Measurements from ENCODE around the gene MDM4. TPM values are rescaled to one million over a fixed set of nuclear protein-coding genes. Genes with fewer than 3 reads are reported as not detected.

Gene MDM4
- total RNA-seq, 4 donors from 2014 or later, result 15.1 to 44.0 (median 28.9) TPM

DNA sequence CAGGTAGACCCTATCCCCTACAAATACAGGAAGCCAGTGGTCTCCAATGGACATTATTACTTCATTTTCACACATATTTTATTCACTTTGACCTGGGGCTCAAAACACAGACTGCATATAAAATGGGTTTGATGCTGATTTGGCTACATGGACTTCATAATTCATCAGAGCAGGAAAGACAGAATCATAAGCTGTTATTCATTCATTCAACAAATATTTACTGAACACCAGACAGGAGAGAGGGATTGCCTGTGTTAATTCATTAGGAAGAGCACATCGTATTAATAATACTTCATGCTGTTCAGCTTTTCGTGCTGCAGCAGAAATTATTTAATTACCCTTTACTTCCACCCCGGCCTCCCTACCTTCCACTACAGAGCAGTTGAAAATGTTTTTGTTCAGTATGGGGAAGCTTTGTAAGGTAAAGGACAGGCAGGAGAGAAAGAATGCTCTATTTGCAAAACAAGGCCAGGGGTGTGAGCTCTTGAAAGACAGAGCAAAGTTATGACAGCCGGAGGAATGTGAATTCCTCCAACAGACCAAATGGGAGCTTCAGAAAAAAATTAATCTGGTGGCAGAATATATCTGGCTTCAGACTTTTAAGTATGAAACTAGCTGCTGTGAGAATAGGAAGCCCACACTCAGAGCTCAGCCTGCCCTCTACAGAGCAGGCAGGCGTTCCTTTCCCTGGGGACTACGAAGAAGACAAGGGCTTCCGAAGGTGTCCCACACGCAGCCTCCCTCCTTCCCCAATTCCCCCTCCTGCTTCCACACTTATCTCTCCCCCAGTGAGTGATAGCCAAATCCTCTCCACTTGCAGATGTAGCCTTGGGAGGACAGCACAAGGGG, 58.0 kb downstream of the MDM4 start:
- Histone ChIP-seq H3K9me3 (no peaks in the 10 kb centered on the region), H3K27me3 (no peaks in the 10 kb centered on the region), H3K4me3 (no peak overlapping the region), H3K4me1 (no peaks in the 10 kb centered on the region), H3K27ac (no peak overlapping the region), H3K36me3 (peaks cover 0 to 29% of the 10 kb centered on the region in 2 donors)
- in situ Hi-C loops (cut with MboI; ENCODE audit: low sequenced_read_pairs in 4 of 4) (loop anchor here in 1 of 4 donors (25.0 kb wide), 1 partner anchor 238 kb away; no protein-coding TSS in a partner anchor), intact Hi-C loops (cut with DNase I; ENCODE audit: low total_unique reads) (no loop called here)
- DNase-seq (no peak), ATAC-seq (no peak)
- TF ChIP-seq CTCF (IDR thresholded peaks at IDR 0.05 in 4 of 5, conservative IDR thresholded peaks at IDR 0.05 in 1 of 5) (no peak), POLR2A (IDR thresholded peaks at IDR 0.05) (no peak)

GRCh38 chr1:204574865-204575163, 58.6 kb downstream of the MDM4 start:
- no peak overlapping the region for H3K4me3 ChIP-seq
- H3K9me3 ChIP-seq, result no peaks in the 10 kb centered on the region
- ATAC-seq (no peak), DNase-seq (no peak)
- TF ChIP-seq CTCF (IDR thresholded peaks at IDR 0.05 in 4 of 5, conservative IDR thresholded peaks at IDR 0.05 in 1 of 5) (no peak), POLR2A (IDR thresholded peaks at IDR 0.05) (no peak)
- in situ Hi-C loops (cut with MboI; ENCODE audit: low sequenced_read_pairs in 4 of 4) (loop anchor here in 1 of 4 donors (25.0 kb wide), 1 partner anchor 237 kb away; no protein-coding TSS in a partner anchor), intact Hi-C loops (cut with DNase I; ENCODE audit: low total_unique reads) (no loop called here)
- H3K36me3 ChIP-seq, result peaks cover 0 to 29% of the 10 kb centered on the region in 2 donors
- H3K27ac ChIP-seq, result no peak overlapping the region
- no peaks in the 10 kb centered on the region for H3K27me3 ChIP-seq
- H3K4me1 ChIP-seq, result no peaks in the 10 kb centered on the region

GRCh38 chr1:204575221-204576190, 59.3 kb downstream of the MDM4 start:
- Histone ChIP-seq H3K27me3 (no peaks in the 10 kb centered on the region), H3K27ac (no peak overlapping the region), H3K4me1 (no peaks in the 10 kb centered on the region), H3K4me3 (no peak overlapping the region), H3K36me3 (peaks cover 0 to 29% of the 10 kb centered on the region in 2 donors), H3K9me3 (no peaks in the 10 kb centered on the region)
- ATAC-seq (no peak), DNase-seq (no peak)
- no peak for TF ChIP-seq POLR2A (IDR thresholded peaks at IDR 0.05)
- no peak for TF ChIP-seq CTCF (IDR thresholded peaks at IDR 0.05 in 4 of 5, conservative IDR thresholded peaks at IDR 0.05 in 1 of 5)
- intact Hi-C loops (cut with DNase I; ENCODE audit: low total_unique reads) (no loop called here), in situ Hi-C loops (cut with MboI; ENCODE audit: low sequenced_read_pairs in 4 of 4) (no loop called here)

DNA sequence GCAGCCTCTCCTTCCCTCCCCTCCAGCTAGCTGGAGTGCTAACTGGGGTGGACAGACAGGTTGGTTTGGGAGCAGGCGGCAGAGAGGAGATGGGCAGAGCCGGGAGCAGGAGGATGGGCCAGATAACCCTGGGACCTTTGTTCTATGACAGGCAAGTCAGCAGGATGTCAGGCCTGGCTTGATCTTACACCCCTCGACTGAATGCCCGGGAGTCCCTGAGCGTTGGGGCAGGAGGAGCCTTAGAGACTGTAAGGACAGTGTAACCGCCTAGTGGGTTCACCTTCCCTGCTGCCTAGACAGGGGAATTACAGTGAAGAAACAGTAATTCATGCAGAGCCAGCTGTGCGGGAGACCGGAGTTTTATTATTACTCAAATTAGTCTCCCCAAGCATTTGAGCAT, 60.2 kb downstream of the MDM4 start:
- no peak for TF ChIP-seq CTCF (IDR thresholded peaks at IDR 0.05 in 4 of 5, conservative IDR thresholded peaks at IDR 0.05 in 1 of 5)
- TF ChIP-seq POLR2A (IDR thresholded peaks at IDR 0.05), result no peak
- Histone ChIP-seq H3K36me3 (peaks cover 0 to 23% of the 10 kb centered on the region in 2 donors), H3K4me3 (no peak overlapping the region), H3K27ac (no peak overlapping the region), H3K4me1 (no peaks in the 10 kb centered on the region), H3K27me3 (no peaks in the 10 kb centered on the region), H3K9me3 (no peaks in the 10 kb centered on the region)
- ATAC-seq, result no peak
- in situ Hi-C loops (cut with MboI; ENCODE audit: low sequenced_read_pairs in 4 of 4) (no loop called here), intact Hi-C loops (cut with DNase I; ENCODE audit: low total_unique reads) (no loop called here)
- DNase-seq, result no peak

All from gastrocnemius medialis (tissue), 4 donors.